ENCODE data around the gene AKAP8. TPM values are rescaled to one million over a fixed set of nuclear protein-coding genes. Genes with fewer than 3 reads are reported as not detected.

The AKAP8 gene
- total RNA-seq, 2 experiments from 2014 or later, result 22.2 to 52.3 TPM

DNA sequence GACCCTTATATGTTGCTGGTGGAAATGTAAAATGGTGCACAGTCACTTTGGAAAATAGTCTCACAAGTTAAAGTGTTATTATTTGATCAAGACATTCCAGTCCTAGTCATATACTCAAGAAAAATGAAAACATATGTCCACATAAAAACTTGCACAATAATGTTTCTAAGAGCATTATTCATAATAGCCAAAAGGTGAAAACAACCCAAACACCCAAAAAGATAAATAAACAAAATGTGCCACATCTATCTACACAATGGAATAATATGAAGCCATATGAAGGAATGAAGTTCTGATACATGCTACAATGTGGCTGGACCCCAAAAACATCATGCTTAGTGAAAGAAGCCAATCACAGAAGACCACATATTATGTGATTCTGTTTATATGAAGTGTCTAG lies 14.4 kb upstream of the AKAP8 start:
- DNase-seq (ENCODE audit: low spot score), result no peak
- no peaks in the 10 kb centered on the region for H3K9me3 ChIP-seq (ENCODE audit: low read length)
- no peak overlapping the region for H2AFZ ChIP-seq (ENCODE audit: low read length)
- CTCF ChIA-PET (ENCODE audit: unreplicated experiment), result no interaction called here
- H3K79me2 ChIP-seq (ENCODE audit: insufficient read depth, low read depth, low read length), result no peaks in the 10 kb centered on the region
- no peak overlapping the region for H3K4me3 ChIP-seq (ENCODE audit: low read depth, low read length, poor library complexity, severe bottlenecking)
- H3K27ac ChIP-seq (ENCODE audit: low read depth, low read length, poor library complexity, severe bottlenecking), result no peak overlapping the region
- no peak overlapping the region for H3K4me2 ChIP-seq (ENCODE audit: low read length)
- intact Hi-C loops (cut with micrococcal nuclease; ENCODE audit: unreplicated experiment), result no loop called here
- POLR2A ChIA-PET, result no interaction called here
- BruUV-seq (replicated peaks), result no TSS peak
- no peaks in the 10 kb centered on the region for H3K9me2 ChIP-seq (ENCODE audit: insufficient read depth, low read length)
- peaks cover 91% of the 10 kb centered on the region for H3K36me3 ChIP-seq (ENCODE audit: insufficient read depth, low read length)
- no peaks in the 10 kb centered on the region for H3K4me1 ChIP-seq (ENCODE audit: insufficient read depth, low read length, poor library complexity, severe bottlenecking)
- H4K20me1 ChIP-seq (ENCODE audit: insufficient read depth, low read length), result no peaks in the 10 kb centered on the region; the same call in 1 of the 2 replicates
- TF ChIP-seq, protein P1, sequence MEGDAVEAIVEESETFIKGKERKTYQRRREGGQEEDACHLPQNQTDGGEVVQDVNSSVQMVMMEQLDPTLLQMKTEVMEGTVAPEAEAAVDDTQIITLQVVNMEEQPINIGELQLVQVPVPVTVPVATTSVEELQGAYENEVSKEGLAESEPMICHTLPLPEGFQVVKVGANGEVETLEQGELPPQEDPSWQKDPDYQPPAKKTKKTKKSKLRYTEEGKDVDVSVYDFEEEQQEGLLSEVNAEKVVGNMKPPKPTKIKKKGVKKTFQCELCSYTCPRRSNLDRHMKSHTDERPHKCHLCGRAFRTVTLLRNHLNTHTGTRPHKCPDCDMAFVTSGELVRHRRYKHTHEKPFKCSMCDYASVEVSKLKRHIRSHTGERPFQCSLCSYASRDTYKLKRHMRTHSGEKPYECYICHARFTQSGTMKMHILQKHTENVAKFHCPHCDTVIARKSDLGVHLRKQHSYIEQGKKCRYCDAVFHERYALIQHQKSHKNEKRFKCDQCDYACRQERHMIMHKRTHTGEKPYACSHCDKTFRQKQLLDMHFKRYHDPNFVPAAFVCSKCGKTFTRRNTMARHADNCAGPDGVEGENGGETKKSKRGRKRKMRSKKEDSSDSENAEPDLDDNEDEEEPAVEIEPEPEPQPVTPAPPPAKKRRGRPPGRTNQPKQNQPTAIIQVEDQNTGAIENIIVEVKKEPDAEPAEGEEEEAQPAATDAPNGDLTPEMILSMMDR (conservative IDR thresholded peaks at IDR 0.05; ENCODE audit: low read length), result no peak
- no peak for TF ChIP-seq EZH2phosphoT487 (IDR thresholded peaks at IDR 0.05; ENCODE audit: borderline replicate concordance, low read depth, low read length)

GRCh38 chr19:15390814-15391213 lies 11.2 kb upstream of the AKAP8 start:
- no peak overlapping the region for H2AFZ ChIP-seq (ENCODE audit: low read length)
- H3K36me3 ChIP-seq (ENCODE audit: insufficient read depth, low read length), result peaks cover 80% of the 10 kb centered on the region
- H3K4me3 ChIP-seq (ENCODE audit: low read depth, low read length, poor library complexity, severe bottlenecking), result no peak overlapping the region
- H3K79me2 ChIP-seq (ENCODE audit: insufficient read depth, low read depth, low read length), result no peaks in the 10 kb centered on the region
- H3K9me3 ChIP-seq (ENCODE audit: low read length), result no peaks in the 10 kb centered on the region
- no TSS peak for BruUV-seq (replicated peaks)
- H3K4me1 ChIP-seq (ENCODE audit: insufficient read depth, low read length, poor library complexity, severe bottlenecking), result no peaks in the 10 kb centered on the region
- ChIA-PET POLR2A (interaction anchor here (0.6 kb wide), 1 partner anchor 17 kb away, joined by 3 read pairs; no protein-coding TSS in a partner anchor), CTCF (ENCODE audit: unreplicated experiment) (no interaction called here)
- H3K27ac ChIP-seq (ENCODE audit: low read depth, low read length, poor library complexity, severe bottlenecking), result no peak overlapping the region
- no peaks in the 10 kb centered on the region for H3K9me2 ChIP-seq (ENCODE audit: insufficient read depth, low read length)
- H3K4me2 ChIP-seq (ENCODE audit: low read length), result no peak overlapping the region
- DNase-seq (ENCODE audit: low spot score), result no peak
- no peaks in the 10 kb centered on the region for H4K20me1 ChIP-seq (ENCODE audit: insufficient read depth, low read length)
- intact Hi-C loops (cut with micrococcal nuclease; ENCODE audit: unreplicated experiment), result no loop called here
- TF ChIP-seq, protein P1 (conservative IDR thresholded peaks at IDR 0.05; ENCODE audit: low read length), result no peak
- no peak for TF ChIP-seq EZH2phosphoT487 (IDR thresholded peaks at IDR 0.05; ENCODE audit: borderline replicate concordance, low read depth, low read length)

GRCh38 chr19:15381864-15382263 lies 2.3 kb upstream of the AKAP8 start:
- no peak for TF ChIP-seq EZH2phosphoT487 (IDR thresholded peaks at IDR 0.05; ENCODE audit: borderline replicate concordance, low read depth, low read length)
- TF ChIP-seq, protein P1 (conservative IDR thresholded peaks at IDR 0.05; ENCODE audit: low read length), result no peak
- H4K20me1 ChIP-seq (ENCODE audit: insufficient read depth, low read length), result peaks cover 11% of the 10 kb centered on the region
- no TSS peak for BruUV-seq (replicated peaks)
- no peak overlapping the region for H3K4me3 ChIP-seq (ENCODE audit: low read depth, low read length, poor library complexity, severe bottlenecking)
- POLR2A ChIA-PET, result no interaction called here
- no peak overlapping the region for H3K27ac ChIP-seq (ENCODE audit: low read depth, low read length, poor library complexity, severe bottlenecking)
- H3K36me3 ChIP-seq (ENCODE audit: insufficient read depth, low read length), result peaks cover 35% of the 10 kb centered on the region
- no peak overlapping the region for H2AFZ ChIP-seq (ENCODE audit: low read length)
- no peak for DNase-seq (ENCODE audit: low spot score)
- peaks cover 28% of the 10 kb centered on the region for H3K4me1 ChIP-seq (ENCODE audit: insufficient read depth, low read length, poor library complexity, severe bottlenecking)
- no peak overlapping the region for H3K4me2 ChIP-seq (ENCODE audit: low read length)
- peaks cover 24% of the 10 kb centered on the region for H3K79me2 ChIP-seq (ENCODE audit: insufficient read depth, low read depth, low read length)
- CTCF ChIA-PET (ENCODE audit: unreplicated experiment), result no interaction called here
- intact Hi-C loops (cut with micrococcal nuclease; ENCODE audit: unreplicated experiment), result no loop called here
- H3K9me3 ChIP-seq (ENCODE audit: low read length), result no peaks in the 10 kb centered on the region
- no peaks in the 10 kb centered on the region for H3K9me2 ChIP-seq (ENCODE audit: insufficient read depth, low read length)

Measured in OCI-LY7 (cell line).